BE2C (cell line): ENCODE results near the gene NCMAP.

Experiments used
- DNase-seq: peaks from one replicate; pipeline ENCODE4 v3.0.0-alpha.2; 2020
- H3K27me3 ChIP-seq: fragments of 250-450 bp; sonication (Bioruptor Pico); 2 replicates; pipeline ENCODE4 v1.5.1; 2020; ENCODE audit warnings: mild to moderate bottlenecking
- H3K36me3 ChIP-seq: fragments of 250-450 bp; sonication (Bioruptor Pico); 2 replicates; pipeline ENCODE4 v1.5.1; 2020; ENCODE audit warnings: mild to moderate bottlenecking
- H3K4me1 ChIP-seq: fragments of 250-450 bp; sonication (Bioruptor Pico); 2 replicates; pipeline ENCODE4 v1.5.1; 2020
- H3K4me3 ChIP-seq: 2 replicates; pipeline ENCODE4 v1.5.1; 2011; ENCODE audit warnings: low read depth, low read length
- H3K9me3 ChIP-seq: fragments of 250-450 bp; sonication (Bioruptor Pico); 2 replicates; pipeline ENCODE4 v1.5.1; 2020
- CTCF ChIP-seq: IDR thresholded peaks from 2 replicates; pipeline ENCODE4 v1.5.1; 2012; ENCODE audit warnings: mild to moderate bottlenecking, low read depth, low read length

The NCMAP gene

GRCh38 chr1:24642481-24643362 is 86.8 kb downstream of the NCMAP start, which contains the start of gene SRRM1:
TSS of gene SRRM1 (plus strand) at chr1:24643302. CDS start at chr1:24643327, 25 bp downstream.
- DNase-seq = peak; percentile 94
- Histone ChIP-seq H3K4me3 (peak within 1 kb of the TSS; percentile 86), H3K36me3 (peaks cover 23% of the 10 kb centered on the region), H3K9me3 (no peaks in the 10 kb centered on the region), H3K27me3 (no peaks in the 10 kb centered on the region), H3K4me1 (no peaks in the 10 kb centered on the region)
- no peak for TF ChIP-seq CTCF

DNA sequence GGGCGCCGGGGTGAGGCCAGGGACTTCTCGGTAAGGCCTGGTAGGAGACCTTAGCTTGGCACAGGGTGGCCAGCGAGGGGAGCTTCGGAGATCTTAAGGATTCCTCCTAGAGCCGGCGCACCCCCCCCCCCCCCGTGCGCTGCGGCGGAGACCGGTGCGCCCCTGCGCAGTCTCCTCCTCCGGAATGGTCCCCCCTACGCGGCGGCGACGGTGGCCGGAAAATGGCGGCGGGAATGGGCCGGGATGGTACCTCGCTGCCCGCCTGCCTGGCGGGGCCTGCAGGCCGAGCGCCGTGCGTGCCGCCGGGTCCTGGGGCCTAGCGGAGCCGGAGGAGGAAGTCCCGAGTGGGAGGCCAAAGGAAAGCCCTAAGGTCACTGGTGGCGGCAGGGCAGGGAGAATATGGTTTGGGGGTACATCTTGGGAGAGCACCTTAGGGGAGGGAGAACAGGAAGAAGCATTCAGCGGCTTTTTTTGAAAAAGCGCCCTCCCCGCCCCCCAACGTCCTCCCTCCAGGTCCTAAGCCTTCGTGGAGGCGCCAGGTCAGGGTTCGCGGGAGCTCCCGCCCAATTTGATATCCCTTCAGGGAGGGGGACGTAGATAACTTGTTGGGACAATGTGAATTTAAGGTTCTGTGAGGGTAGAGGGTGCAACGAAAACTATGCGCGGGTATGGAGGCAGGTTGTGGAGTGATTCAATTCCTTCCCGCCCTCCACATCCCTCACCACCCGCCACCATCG is 87.6 kb downstream of the NCMAP start:
- no peak for TF ChIP-seq CTCF
- Histone ChIP-seq H3K4me3 (peak overlapping the region; percentile 86), H3K9me3 (no peaks in the 10 kb centered on the region), H3K27me3 (no peaks in the 10 kb centered on the region), H3K4me1 (no peaks in the 10 kb centered on the region), H3K36me3 (peaks cover 31% of the 10 kb centered on the region)
- DNase-seq = no peak

GRCh38 chr1:24644100-24644384 is 88.2 kb downstream of the NCMAP start:
- Histone ChIP-seq H3K4me1 (no peaks in the 10 kb centered on the region), H3K9me3 (no peaks in the 10 kb centered on the region), H3K4me3 (peak overlapping the region; percentile 86), H3K27me3 (no peaks in the 10 kb centered on the region), H3K36me3 (peaks cover 34% of the 10 kb centered on the region)
- no peak for TF ChIP-seq CTCF
- no peak for DNase-seq

DNA sequence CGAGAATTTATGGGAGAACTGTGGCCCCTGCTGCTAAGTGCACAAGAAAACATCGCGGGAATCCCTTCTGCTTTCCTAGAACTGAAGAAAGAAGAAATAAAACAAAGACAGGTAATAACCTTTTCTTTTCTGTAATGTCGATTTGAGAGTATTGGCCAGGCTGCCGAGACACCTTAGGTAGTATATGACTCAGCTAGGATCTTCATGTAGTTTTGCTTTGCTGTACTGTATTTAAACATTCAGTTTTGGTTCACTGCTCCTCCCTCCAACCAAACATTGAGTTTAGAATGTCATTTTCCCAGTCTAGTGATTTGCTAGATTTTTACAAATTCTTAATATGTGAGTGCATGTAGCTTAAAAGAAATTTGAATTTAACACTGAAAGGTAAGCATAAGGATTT is 93.0 kb downstream of the NCMAP start:
- Histone ChIP-seq H3K4me3 (no peak overlapping the region), H3K27me3 (no peaks in the 10 kb centered on the region), H3K9me3 (no peaks in the 10 kb centered on the region), H3K4me1 (no peaks in the 10 kb centered on the region), H3K36me3 (peaks cover 67% of the 10 kb centered on the region)
- DNase-seq = no peak
- no peak for TF ChIP-seq CTCF

- Histone ChIP-seq H3K4me3 (no peak overlapping the region), H3K27me3 (no peaks in the 10 kb centered on the region), H3K4me1 (no peaks in the 10 kb centered on the region), H3K36me3 (peaks cover 80% of the 10 kb centered on the region), H3K9me3 (no peaks in the 10 kb centered on the region)
- DNase-seq = no peak
- no peak for TF ChIP-seq CTCF
Observed at GRCh38 chr1:24652382-24652781, 96.5 kb downstream of the NCMAP start.

GRCh38 chr1:24654010-24654409 is 98.1 kb downstream of the NCMAP start:
- no peak overlapping the region for H3K4me3 ChIP-seq
- no peaks in the 10 kb centered on the region for H3K4me1 ChIP-seq
- peaks cover 73% of the 10 kb centered on the region for H3K36me3 ChIP-seq
- H3K9me3 ChIP-seq = no peaks in the 10 kb centered on the region
- no peaks in the 10 kb centered on the region for H3K27me3 ChIP-seq
- DNase-seq = no peak
- no peak for TF ChIP-seq CTCF
